Neutrophil (primary cell): ENCODE data around the gene PCNX4.

Experiments used
- H3K27ac ChIP-seq: fragments of 200-600 bp; sonication (generic); 2 replicates; pipeline ENCODE4 v1.5.1; 2016; ENCODE audit warnings: mild to moderate bottlenecking, moderate library complexity
- H3K27me3 ChIP-seq: fragments of 200-600 bp; sonication (generic); 2 replicates; pipeline ENCODE4 v1.6.0; 2016; ENCODE audit warnings: mild to moderate bottlenecking
- H3K36me3 ChIP-seq: fragments of 200-600 bp; sonication (generic); 2 replicates; pipeline ENCODE4 v1.5.1; 2017
- H3K4me1 ChIP-seq, 2 experiments: fragments of 200-600 bp in 1 of 2; sonication (generic) in 1 of 2; 1 replicate in 1 of 2; 2 replicates in 1 of 2; pipeline versions ENCODE4 v1.5.1 to v1.6.1; 2013 to 2016; ENCODE audit warnings: low read depth in 1 of 2, low read length in 1 of 2, mild to moderate bottlenecking in 1 of 2, moderate library complexity in 1 of 2; ENCODE audit not compliant: control insufficient read depth in 1 of 2, insufficient read depth in 1 of 2
- H3K4me3 ChIP-seq, 2 experiments: fragments of 200-600 bp in 1 of 2; sonication (generic) in 1 of 2; 1 replicate in 1 of 2; 2 replicates in 1 of 2; pipeline ENCODE4 v1.5.1; 2013 to 2016; ENCODE audit warnings: low read depth in 1 of 2, low read length in 1 of 2, mild to moderate bottlenecking in 1 of 2, moderate library complexity in 1 of 2
- H3K9me3 ChIP-seq: fragments of 200-600 bp; sonication (generic); 2 replicates; pipeline ENCODE4 v1.5.1; 2016
- CTCF ChIP-seq: fragments of 200-600 bp; sonication (generic); IDR thresholded peaks from 2 replicates; pipeline ENCODE4 v1.5.1; 2016; ENCODE audit warnings: antibody characterized with exemption

PCNX4 gene

GRCh38 chr14:60106339-60106738 lies 14.6 kb downstream of the PCNX4 start:
- no peak for TF ChIP-seq CTCF
- Histone ChIP-seq H3K27ac (no peak overlapping the region), H3K4me3 (no peak overlapping the region), H3K36me3 (peaks cover 3% of the 10 kb centered on the region), H3K27me3 (no peaks in the 10 kb centered on the region), H3K9me3 (no peaks in the 10 kb centered on the region), H3K4me1 (no peaks in the 10 kb centered on the region)

DNA sequence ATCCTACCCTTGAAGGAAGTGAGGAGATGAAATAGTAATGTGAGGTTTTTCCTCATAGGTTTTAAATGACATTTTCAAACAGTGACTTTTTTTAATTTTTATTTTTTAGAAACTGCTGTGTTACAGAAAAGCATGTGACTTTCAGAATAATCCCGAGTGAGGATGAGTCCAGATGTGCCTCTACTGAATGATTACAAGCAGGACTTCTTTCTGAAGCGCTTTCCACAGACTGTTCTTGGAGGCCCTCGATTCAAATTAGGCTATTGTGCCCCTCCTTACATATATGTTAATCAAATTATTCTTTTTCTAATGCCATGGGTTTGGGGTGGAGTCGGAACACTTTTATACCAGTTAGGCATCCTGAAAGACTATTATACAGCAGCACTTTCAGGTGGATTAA lies 15.8 kb downstream of the PCNX4 start:
- no peak for TF ChIP-seq CTCF
- Histone ChIP-seq H3K27me3 (no peaks in the 10 kb centered on the region), H3K27ac (no peak overlapping the region), H3K9me3 (no peaks in the 10 kb centered on the region), H3K4me3 (no peak overlapping the region), H3K4me1 (peaks cover 0 to 6% of the 10 kb centered on the region in 2 experiments), H3K36me3 (peaks cover 3% of the 10 kb centered on the region)

- H3K36me3 ChIP-seq: peaks cover 10% of the 10 kb centered on the region
- no peak for TF ChIP-seq CTCF
- H3K27ac ChIP-seq: peak overlapping the region; percentile 45
- H3K4me3 ChIP-seq: no peak overlapping the region
- H3K4me1 ChIP-seq: peaks cover 0 to 6% of the 10 kb centered on the region in 2 experiments
- H3K27me3 ChIP-seq: no peaks in the 10 kb centered on the region
- no peaks in the 10 kb centered on the region for H3K9me3 ChIP-seq
Observed at GRCh38 chr14:60111732-60112131, 20.0 kb downstream of the PCNX4 start.

- Histone ChIP-seq H3K36me3 (peaks cover 27% of the 10 kb centered on the region), H3K27ac (no peak overlapping the region), H3K9me3 (no peaks in the 10 kb centered on the region), H3K27me3 (no peaks in the 10 kb centered on the region), H3K4me3 (no peak overlapping the region), H3K4me1 (peaks cover 0 to 6% of the 10 kb centered on the region in 2 experiments)
- TF ChIP-seq CTCF: no peak
Observed at GRCh38 chr14:60114881-60115280, 23.2 kb downstream of the PCNX4 start.

- Histone ChIP-seq H3K27ac (no peak overlapping the region), H3K36me3 (peaks cover 36% of the 10 kb centered on the region)
- TF ChIP-seq CTCF: no peak
Observed at GRCh38 chr14:60116181-60116580, 24.5 kb downstream of the PCNX4 start.

GRCh38 chr14:60125918-60126317 lies 34.2 kb downstream of the PCNX4 start:
- TF ChIP-seq CTCF: no peak
- H3K36me3 ChIP-seq: peaks cover 56% of the 10 kb centered on the region
- H3K27ac ChIP-seq: no peak overlapping the region
- no peak overlapping the region for H3K4me3 ChIP-seq
- H3K27me3 ChIP-seq: no peaks in the 10 kb centered on the region
- H3K4me1 ChIP-seq: no peaks in the 10 kb centered on the region
- no peaks in the 10 kb centered on the region for H3K9me3 ChIP-seq

More at GRCh38 chr14:60116181-60116580, 24.5 kb downstream of the PCNX4 start:
- no peak overlapping the region for H3K4me3 ChIP-seq
- H3K4me1 ChIP-seq: peaks cover 0 to 6% of the 10 kb centered on the region in 2 experiments
- no peaks in the 10 kb centered on the region for H3K27me3 ChIP-seq
- H3K9me3 ChIP-seq: no peaks in the 10 kb centered on the region
